Measurements from ENCODE around the gene FGF22. TPM values are rescaled to one million over a fixed set of nuclear protein-coding genes. Genes with fewer than 3 reads are reported as not detected.

Gene FGF22
- total and polyA plus RNA-seq, 2 of the 8 experiments (the other 6 are each of a cell fraction or from before 2014, with no cell fraction given): 0.44 to 1.7 TPM

- TF ChIP-seq BACH1 (IDR thresholded peaks at IDR 0.05; ENCODE audit: low read length) (no peak), TAF1 (IDR thresholded peaks at IDR 0.05; ENCODE audit: low read depth, low read length) (no peak), NRF1 (IDR thresholded peaks at IDR 0.05; ENCODE audit: low read depth, low read length) (no peak), GTF2F1 (IDR thresholded peaks at IDR 0.05; ENCODE audit: borderline replicate concordance, low read depth, low read length) (no peak), KDM1A (IDR thresholded peaks at IDR 0.05; ENCODE audit: borderline replicate concordance, low read length) (no peak)
Observed at GRCh38 chr19:612941-613340, 26.7 kb upstream of the FGF22 start (continued).
